Liver (tissue), 3 donors: ENCODE data around the gene PACRGL.

Experiments used
- EGR1 ChIP-seq, 2 donors: IDR thresholded peaks; 2 replicates each; pipeline ENCODE4 v1.6.1; 2016 to 2018; ENCODE audit warnings: antibody characterized with exemption in 2 of 2, low read depth in 2 of 2
- GABPA ChIP-seq, 2 donors: IDR thresholded peaks in 1 of 2; conservative IDR thresholded peaks in 1 of 2; 2 replicates each; pipeline ENCODE4 v1.6.1; 2016; ENCODE audit warnings: antibody characterized with exemption in 2 of 2, mild to moderate bottlenecking in 1 of 2, moderate library complexity in 1 of 2
- SP1 ChIP-seq: IDR thresholded peaks from 2 replicates; pipeline ENCODE4 v1.6.1; 2018; ENCODE audit warnings: antibody characterized with exemption, mild to moderate bottlenecking
- TAF1 ChIP-seq: conservative IDR thresholded peaks from 2 replicates; pipeline ENCODE4 v1.6.1; 2016; ENCODE audit warnings: antibody characterized with exemption, mild to moderate bottlenecking
- YY1 ChIP-seq: IDR thresholded peaks from 2 replicates; pipeline ENCODE4 v1.6.1; 2016; ENCODE audit warnings: antibody characterized with exemption, mild to moderate bottlenecking
- TF ChIP-seq, protein P1 (sequence below): fragments of 150-350 bp; IDR thresholded peaks from 2 replicates; pipeline ENCODE4 v1.5.1; 2017; ENCODE audit warnings: improper control_type of control experiment, low read depth, low read length; ENCODE audit not compliant: missing input control
- TF ChIP-seq, protein P2 (sequence below): IDR thresholded peaks from 2 replicates; pipeline ENCODE4 v1.6.1; 2016; ENCODE audit warnings: antibody characterized with exemption, mild to moderate bottlenecking
- TF ChIP-seq, protein P3 (sequence below): IDR thresholded peaks from 2 replicates; pipeline ENCODE4 v1.6.1; 2016; ENCODE audit warnings: antibody characterized with exemption
- TF ChIP-seq, protein P4 (sequence below): IDR thresholded peaks from 2 replicates; pipeline ENCODE4 v1.6.1; 2016; ENCODE audit warnings: antibody characterized with exemption
- donor health status: healthy.
- donor health status: healthy.

DNA sequence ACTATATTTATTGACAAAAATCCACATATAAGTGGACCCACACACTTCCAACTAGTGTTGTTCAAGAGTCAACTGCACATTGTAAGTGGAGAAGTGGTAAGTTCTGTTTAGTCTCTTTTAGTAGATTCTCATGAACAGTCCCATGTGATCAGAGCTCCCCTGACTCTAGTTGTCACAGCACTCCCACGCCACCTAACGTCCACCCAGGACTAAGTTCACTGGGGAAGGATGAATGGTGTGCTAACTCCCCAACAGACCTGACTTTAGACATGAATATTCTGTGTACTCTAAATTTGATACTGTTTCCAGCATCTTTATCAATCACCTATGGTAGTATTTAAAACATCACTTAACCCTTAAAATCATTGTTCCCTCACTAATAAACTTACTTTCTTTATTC lies 59.8 kb downstream of the PACRGL start:
- TF ChIP-seq, protein P1, sequence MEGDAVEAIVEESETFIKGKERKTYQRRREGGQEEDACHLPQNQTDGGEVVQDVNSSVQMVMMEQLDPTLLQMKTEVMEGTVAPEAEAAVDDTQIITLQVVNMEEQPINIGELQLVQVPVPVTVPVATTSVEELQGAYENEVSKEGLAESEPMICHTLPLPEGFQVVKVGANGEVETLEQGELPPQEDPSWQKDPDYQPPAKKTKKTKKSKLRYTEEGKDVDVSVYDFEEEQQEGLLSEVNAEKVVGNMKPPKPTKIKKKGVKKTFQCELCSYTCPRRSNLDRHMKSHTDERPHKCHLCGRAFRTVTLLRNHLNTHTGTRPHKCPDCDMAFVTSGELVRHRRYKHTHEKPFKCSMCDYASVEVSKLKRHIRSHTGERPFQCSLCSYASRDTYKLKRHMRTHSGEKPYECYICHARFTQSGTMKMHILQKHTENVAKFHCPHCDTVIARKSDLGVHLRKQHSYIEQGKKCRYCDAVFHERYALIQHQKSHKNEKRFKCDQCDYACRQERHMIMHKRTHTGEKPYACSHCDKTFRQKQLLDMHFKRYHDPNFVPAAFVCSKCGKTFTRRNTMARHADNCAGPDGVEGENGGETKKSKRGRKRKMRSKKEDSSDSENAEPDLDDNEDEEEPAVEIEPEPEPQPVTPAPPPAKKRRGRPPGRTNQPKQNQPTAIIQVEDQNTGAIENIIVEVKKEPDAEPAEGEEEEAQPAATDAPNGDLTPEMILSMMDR: no peak
- no peak for TF ChIP-seq EGR1 (IDR thresholded peaks at IDR 0.05; ENCODE audit: low read depth in 2 of 2)
- no peak for TF ChIP-seq GABPA (IDR thresholded peaks at IDR 0.05 in 1 of 2, conservative IDR thresholded peaks at IDR 0.05 in 1 of 2)
- TF ChIP-seq, protein P2, sequence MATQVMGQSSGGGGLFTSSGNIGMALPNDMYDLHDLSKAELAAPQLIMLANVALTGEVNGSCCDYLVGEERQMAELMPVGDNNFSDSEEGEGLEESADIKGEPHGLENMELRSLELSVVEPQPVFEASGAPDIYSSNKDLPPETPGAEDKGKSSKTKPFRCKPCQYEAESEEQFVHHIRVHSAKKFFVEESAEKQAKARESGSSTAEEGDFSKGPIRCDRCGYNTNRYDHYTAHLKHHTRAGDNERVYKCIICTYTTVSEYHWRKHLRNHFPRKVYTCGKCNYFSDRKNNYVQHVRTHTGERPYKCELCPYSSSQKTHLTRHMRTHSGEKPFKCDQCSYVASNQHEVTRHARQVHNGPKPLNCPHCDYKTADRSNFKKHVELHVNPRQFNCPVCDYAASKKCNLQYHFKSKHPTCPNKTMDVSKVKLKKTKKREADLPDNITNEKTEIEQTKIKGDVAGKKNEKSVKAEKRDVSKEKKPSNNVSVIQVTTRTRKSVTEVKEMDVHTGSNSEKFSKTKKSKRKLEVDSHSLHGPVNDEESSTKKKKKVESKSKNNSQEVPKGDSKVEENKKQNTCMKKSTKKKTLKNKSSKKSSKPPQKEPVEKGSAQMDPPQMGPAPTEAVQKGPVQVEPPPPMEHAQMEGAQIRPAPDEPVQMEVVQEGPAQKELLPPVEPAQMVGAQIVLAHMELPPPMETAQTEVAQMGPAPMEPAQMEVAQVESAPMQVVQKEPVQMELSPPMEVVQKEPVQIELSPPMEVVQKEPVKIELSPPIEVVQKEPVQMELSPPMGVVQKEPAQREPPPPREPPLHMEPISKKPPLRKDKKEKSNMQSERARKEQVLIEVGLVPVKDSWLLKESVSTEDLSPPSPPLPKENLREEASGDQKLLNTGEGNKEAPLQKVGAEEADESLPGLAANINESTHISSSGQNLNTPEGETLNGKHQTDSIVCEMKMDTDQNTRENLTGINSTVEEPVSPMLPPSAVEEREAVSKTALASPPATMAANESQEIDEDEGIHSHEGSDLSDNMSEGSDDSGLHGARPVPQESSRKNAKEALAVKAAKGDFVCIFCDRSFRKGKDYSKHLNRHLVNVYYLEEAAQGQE: no peak
- TF ChIP-seq, protein P3, sequence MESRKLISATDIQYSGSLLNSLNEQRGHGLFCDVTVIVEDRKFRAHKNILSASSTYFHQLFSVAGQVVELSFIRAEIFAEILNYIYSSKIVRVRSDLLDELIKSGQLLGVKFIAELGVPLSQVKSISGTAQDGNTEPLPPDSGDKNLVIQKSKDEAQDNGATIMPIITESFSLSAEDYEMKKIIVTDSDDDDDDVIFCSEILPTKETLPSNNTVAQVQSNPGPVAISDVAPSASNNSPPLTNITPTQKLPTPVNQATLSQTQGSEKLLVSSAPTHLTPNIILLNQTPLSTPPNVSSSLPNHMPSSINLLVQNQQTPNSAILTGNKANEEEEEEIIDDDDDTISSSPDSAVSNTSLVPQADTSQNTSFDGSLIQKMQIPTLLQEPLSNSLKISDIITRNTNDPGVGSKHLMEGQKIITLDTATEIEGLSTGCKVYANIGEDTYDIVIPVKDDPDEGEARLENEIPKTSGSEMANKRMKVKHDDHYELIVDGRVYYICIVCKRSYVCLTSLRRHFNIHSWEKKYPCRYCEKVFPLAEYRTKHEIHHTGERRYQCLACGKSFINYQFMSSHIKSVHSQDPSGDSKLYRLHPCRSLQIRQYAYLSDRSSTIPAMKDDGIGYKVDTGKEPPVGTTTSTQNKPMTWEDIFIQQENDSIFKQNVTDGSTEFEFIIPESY: no peak
- TF ChIP-seq SP1: no peak
- TF ChIP-seq, protein P4, sequence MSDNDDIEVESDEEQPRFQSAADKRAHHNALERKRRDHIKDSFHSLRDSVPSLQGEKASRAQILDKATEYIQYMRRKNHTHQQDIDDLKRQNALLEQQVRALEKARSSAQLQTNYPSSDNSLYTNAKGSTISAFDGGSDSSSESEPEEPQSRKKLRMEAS: no peak
- no peak for TF ChIP-seq YY1
- TF ChIP-seq TAF1: no peak
